K562 (cell line): ENCODE measurements around the gene AKT1. TPM values are rescaled to one million over a fixed set of nuclear protein-coding genes. Genes with fewer than 3 reads are reported as not detected.

Experiments
- ATAC-seq: fragments of 200-7000 bp; cut with Tn5 transposase; 3 replicates; pipeline ENCODE4 v1.9.1; 2020; ENCODE audit warnings: moderate library complexity
- BruUV-seq: library from RNA; stranded (reverse); fragments of 400-500 nt; replicated peaks from 2 replicates; lab custom pipeline; 2021; lab: Mats Ljungman, UMichigan
- CTCF ChIA-PET: fragments of 300-600 bp; formaldehyde crosslinking; extraction: SDS; loops from one replicate; lab custom pipeline; 2021; ENCODE audit warnings: low intra/inter-chr PET ratio; lab: Yijun Ruan, JAX
- POLR2A ChIA-PET: fragments of 300-600, 350-650 bp; sonication (Branson Sonifier 250); formaldehyde crosslinking; extraction: SDS; loops from one replicate; lab custom pipeline; 2021; ENCODE audit warnings: antibody characterized with exemption, inconsistent platforms; lab: Yijun Ruan, JAX
- DNase-seq, 4 experiments: peaks; one replicate each; pipeline versions ENCODE4 v3.0.0 to v3.0.0-alpha.2; 2011 to 2018; ENCODE audit warnings: low spot score in 3 of 4, mixed read lengths in 3 of 4; ENCODE audit errors: extremely low read depth in 1 of 4
- FAIRE-seq: peaks from 2 replicates; lab custom pipeline; 2011; peaks lifted over from hg19 to GRCh38; lab: Jason Lieb, UNC
- H2AFZ ChIP-seq: 2 replicates; pipeline ENCODE4 v1.6.0; 2011; ENCODE audit warnings: low read depth, low read length, control low read depth, inconsistent platforms
- H3K27ac ChIP-seq: fragments of 200-600 bp; 3 replicates; pipeline ENCODE4 v1.8.0; 2011; ENCODE audit warnings: low read depth, mild to moderate bottlenecking, control low read depth, inconsistent platforms, low read length, moderate library complexity, mixed read lengths; ENCODE audit errors: extremely low read depth
- H3K27me3 ChIP-seq, 2 experiments: fragments of 300-600 bp in 1 of 2; 2 replicates in 1 of 2; 3 replicates in 1 of 2; pipeline versions ENCODE4 v1.6.0 to v1.8.0; 2011; ENCODE audit warnings: inconsistent platforms in 2 of 2, low read length in 2 of 2, mild to moderate bottlenecking in 1 of 2, mixed read lengths in 1 of 2, moderate library complexity in 1 of 2; ENCODE audit not compliant: control insufficient read depth in 2 of 2, insufficient read depth in 2 of 2
- H3K36me3 ChIP-seq: fragments of 300-600 bp; 3 replicates; pipeline ENCODE4 v1.8.0; 2011; ENCODE audit warnings: mild to moderate bottlenecking, low read length, inconsistent platforms; ENCODE audit not compliant: control insufficient read depth, insufficient read depth
- H3K4me1 ChIP-seq, 2 experiments: fragments of 200-600 bp in 1 of 2; replicated peaks in 1 of 2; 2 replicates in 1 of 2; 3 replicates in 1 of 2; pipeline versions ENCODE4 v1.5.1 to v1.8.0; 2011; ENCODE audit warnings: inconsistent platforms in 2 of 2, low read length in 2 of 2, mild to moderate bottlenecking in 1 of 2, mixed read lengths in 1 of 2, moderate library complexity in 1 of 2; ENCODE audit not compliant: control insufficient read depth in 2 of 2, insufficient read depth in 2 of 2
- H3K4me2 ChIP-seq: 2 replicates; pipeline ENCODE4 v1.6.1; 2011; ENCODE audit warnings: low read length, control low read depth, inconsistent platforms, mixed read lengths; ENCODE audit not compliant: insufficient read depth
- H3K4me3 ChIP-seq: fragments of 200-600 bp; sonication (generic), shearing (Covaris generic); 2 replicates; pipeline ENCODE4 v1.5.1; 2016; ENCODE audit warnings: control low read depth, inconsistent platforms
- H3K79me2 ChIP-seq: fragments of 200-600 bp; 3 replicates; pipeline ENCODE4 v1.8.0; 2011; ENCODE audit warnings: low read length, inconsistent platforms; ENCODE audit not compliant: control insufficient read depth, insufficient read depth
- H3K9ac ChIP-seq, 2 experiments: 2 replicates each; pipeline versions ENCODE4 v1.6.0 to v1.6.1; 2011; ENCODE audit warnings: low read depth in 2 of 2, low read length in 2 of 2, control low read depth in 1 of 2, inconsistent platforms in 1 of 2, mild to moderate bottlenecking in 1 of 2, mixed read lengths in 1 of 2; ENCODE audit not compliant: insufficient read depth in 1 of 2
- H3K9me1 ChIP-seq: one replicate; pipeline ENCODE4 v1.6.0; 2011; ENCODE audit warnings: inconsistent platforms, mild to moderate bottlenecking, low read length, moderate library complexity; ENCODE audit not compliant: control insufficient read depth, insufficient read depth
- H3K9me3 ChIP-seq: replicated peaks from 2 replicates; pipeline ENCODE4 v1.5.1; 2011; ENCODE audit warnings: low read depth, low read length, inconsistent platforms; ENCODE audit not compliant: control insufficient read depth, insufficient read depth
- H4K20me1 ChIP-seq: replicated peaks from 2 replicates; pipeline ENCODE4 v1.6.1; 2011; ENCODE audit warnings: low read length, inconsistent platforms, mixed read lengths; ENCODE audit not compliant: control insufficient read depth, insufficient read depth
- ATF7 ChIP-seq: fragments of 450-650 bp; IDR thresholded peaks from 2 replicates; pipeline ENCODE4 v1.7.1; 2014; ENCODE audit warnings: mild to moderate bottlenecking, moderate library complexity
- CEBPG ChIP-seq, 3 experiments: fragments of 200-800 bp in 1 of 3; sonication (Bioruptor generic) in 1 of 3; sonication (generic) in 1 of 3; formaldehyde crosslinking in 1 of 3; IDR thresholded peaks in 2 of 3; conservative IDR thresholded peaks in 1 of 3; 2 replicates each; pipeline versions ENCODE4 v1.6.1 to v1.8.0; 2016 to 2022; ENCODE audit warnings: missing compliant biosample characterization in 2 of 3, missing genetic modification characterization in 2 of 3, mild to moderate bottlenecking in 1 of 3, missing genetic modification reagents in 1 of 3
- HDAC6 ChIP-seq: IDR thresholded peaks from 2 replicates; pipeline ENCODE4 v1.6.1; 2012; ENCODE audit warnings: low read depth, mild to moderate bottlenecking, control low read depth, inconsistent platforms, low read length, moderate library complexity
- KLF16 ChIP-seq: IDR thresholded peaks from 2 replicates; pipeline ENCODE4 v1.6.1; 2016; ENCODE audit warnings: antibody characterized with exemption
- ZNF282 ChIP-seq: sonication (generic); formaldehyde crosslinking; IDR thresholded peaks from 2 replicates; pipeline ENCODE4 v1.8.1; 2023; ENCODE audit warnings: missing genetic modification reagents
- ZNF717 ChIP-seq: fragments of 250-450 bp; sonication (Bioruptor Pico); IDR thresholded peaks from 2 replicates; pipeline ENCODE4 v1.5.0; 2021
- WGBS: fragments of 100-300 bp; shearing (Covaris generic); methylation state at CpG from one replicate; pipeline ENCODE4 v1.1.6; 2016; ENCODE audit warnings: low coverage, mixed read lengths; ENCODE audit not compliant: insufficient coverage; ENCODE audit errors: missing lambda C conversion rate; 5-methylcytosine and 5-hydroxymethylcytosine counted together
- in situ Hi-C: fragments of 300-500 bp; cut with MboI; formaldehyde crosslinking; loops from 4 replicates; pipeline ENCODE4 v1.15.0; 2018; ENCODE audit warnings: inconsistent platforms, mixed read lengths
- intact Hi-C: fragments of 100-400 bp; cut with micrococcal nuclease; formaldehyde crosslinking; loops from 2 replicates; pipeline ENCODE4 v1.14.2; 2022
- polyA plus RNA-seq, 8 experiments: library from polyadenylated mRNA; depleted of rRNA in 4 of 8; stranded (reverse) in 5 of 8; unstranded in 3 of 8; fragments of >200 nt; fragmentation: Nextera tagmentation in 2 of 8; fragmentation: Illumina TruSeq in 1 of 8; extraction: Ambion mirVana in 2 of 8; extraction: Trizol in 1 of 8; gene quantifications; 2 replicates each; pipeline versions ENCODE4 v1.2.1 to v1.2.3, GENCODE V29; 2011 to 2014; ENCODE audit warnings: inconsistent platforms in 1 of 8, missing spikeins in 1 of 8
- total RNA-seq, 7 experiments: library from RNA; depleted of rRNA in 6 of 7; stranded (reverse); fragments of >200 nt in 6 of 7; fragmentation: Illumina TruSeq in 2 of 7; extraction: Trizol in 2 of 7; gene quantifications; 2 replicates each; pipeline versions ENCODE4 v1.2.1 to v1.2.3, GENCODE V29; 2011 to 2021; ENCODE audit warnings: low replicate concordance in 1 of 7

Gene AKT1
- total and polyA plus RNA-seq, 9 of the 15 experiments (the other 6 are each of a cell fraction or from before 2014, with no cell fraction given), result 0.49 to 132 (median 75.1) TPM

- Histone ChIP-seq H4K20me1 (0 out of 2 replicates have a peak, but pooled peaks cover 8% of the 10 kb centered on the region), H2AFZ (no peak overlapping the region), H3K9me3 (no peaks in the 10 kb centered on the region), H3K27ac (no peak overlapping the region), H3K36me3 (peaks cover 56% of the 10 kb centered on the region; the same call in 2 of the 3 replicates), H3K4me3 (no peak overlapping the region), H3K4me2 (no peak overlapping the region), H3K27me3 (no peaks in the 10 kb centered on the region), H3K4me1 (peaks cover 9 to 28% of the 10 kb centered on the region in 2 experiments; a peak in 3 of 5 replicates), H3K9ac (peak overlapping the region in 1 of 2 experiments; percentile 9; a peak in 1 of 4 replicates), H3K9me1 (no peaks in the 10 kb centered on the region)
- CTCF ChIA-PET, result no interaction called here
- WGBS, result 94% methylated on average over 12 of the region's 19 CpGs
- POLR2A ChIA-PET, result interaction anchor here (0.6 to 1.1 kb wide), 2 partner anchors 11 to 13 kb away, joined by 3 to 4 read pairs; no protein-coding TSS in a partner anchor
- DNase-seq, result no peak
- no peak for ATAC-seq
- in situ Hi-C loops, result no loop called here
- no TSS peak for BruUV-seq
- TF ChIP-seq ATF7, result no peak
- TF ChIP-seq, all 486 proteins: peak for 0
- intact Hi-C loops, result no loop called here
- FAIRE-seq, result no peak
- H3K79me2 ChIP-seq, result peaks cover 26% of the 10 kb centered on the region
Observed at GRCh38 chr14:104757681-104758392, 37.7 kb downstream of the AKT1 start.

GRCh38 chr14:104757238-104757585, 38.3 kb downstream of the AKT1 start:
- DNase-seq, result no peak
- 100% methylated on average over 1 of the region's 10 CpGs for WGBS
- intact Hi-C loops (no loop called here), in situ Hi-C loops (no loop called here)
- ATAC-seq, result no peak
- Histone ChIP-seq H3K4me2 (no peak overlapping the region), H3K27me3 (no peaks in the 10 kb centered on the region), H4K20me1 (0 out of 2 replicates have a peak, but pooled peaks cover 8% of the 10 kb centered on the region), H3K4me1 (peaks cover 9 to 30% of the 10 kb centered on the region in 2 experiments; a peak in 3 of 5 replicates), H3K36me3 (peaks cover 56% of the 10 kb centered on the region; the same call in 2 of the 3 replicates), H3K4me3 (no peak overlapping the region), H3K27ac (no peak overlapping the region), H3K9ac (no peak overlapping the region), H3K9me1 (no peaks in the 10 kb centered on the region), H3K79me2 (peaks cover 26% of the 10 kb centered on the region), H3K9me3 (no peaks in the 10 kb centered on the region), H2AFZ (no peak overlapping the region)
- TF ChIP-seq ZNF717 (CRISPR knock-in tag) (no peak), KLF16 (no peak), HDAC6 (no peak), CEBPG (CRISPR knock-in tag; IDR thresholded peaks at IDR 0.05) (no peak), CEBPG (tag; conservative IDR thresholded peaks at IDR 0.05 in 1 of 2, IDR thresholded peaks at IDR 0.05 in 1 of 2) (no peak), ZNF282 (CRISPR knock-in tag) (no peak)
- ChIA-PET CTCF (no interaction called here), POLR2A (no interaction called here)
- no peak for FAIRE-seq
- BruUV-seq, result no TSS peak
